ENCODE measurements around the gene TSPAN32.

The TSPAN32 gene, protein sequence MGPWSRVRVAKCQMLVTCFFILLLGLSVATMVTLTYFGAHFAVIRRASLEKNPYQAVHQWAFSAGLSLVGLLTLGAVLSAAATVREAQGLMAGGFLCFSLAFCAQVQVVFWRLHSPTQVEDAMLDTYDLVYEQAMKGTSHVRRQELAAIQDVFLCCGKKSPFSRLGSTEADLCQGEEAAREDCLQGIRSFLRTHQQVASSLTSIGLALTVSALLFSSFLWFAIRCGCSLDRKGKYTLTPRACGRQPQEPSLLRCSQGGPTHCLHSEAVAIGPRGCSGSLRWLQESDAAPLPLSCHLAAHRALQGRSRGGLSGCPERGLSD

DNA sequence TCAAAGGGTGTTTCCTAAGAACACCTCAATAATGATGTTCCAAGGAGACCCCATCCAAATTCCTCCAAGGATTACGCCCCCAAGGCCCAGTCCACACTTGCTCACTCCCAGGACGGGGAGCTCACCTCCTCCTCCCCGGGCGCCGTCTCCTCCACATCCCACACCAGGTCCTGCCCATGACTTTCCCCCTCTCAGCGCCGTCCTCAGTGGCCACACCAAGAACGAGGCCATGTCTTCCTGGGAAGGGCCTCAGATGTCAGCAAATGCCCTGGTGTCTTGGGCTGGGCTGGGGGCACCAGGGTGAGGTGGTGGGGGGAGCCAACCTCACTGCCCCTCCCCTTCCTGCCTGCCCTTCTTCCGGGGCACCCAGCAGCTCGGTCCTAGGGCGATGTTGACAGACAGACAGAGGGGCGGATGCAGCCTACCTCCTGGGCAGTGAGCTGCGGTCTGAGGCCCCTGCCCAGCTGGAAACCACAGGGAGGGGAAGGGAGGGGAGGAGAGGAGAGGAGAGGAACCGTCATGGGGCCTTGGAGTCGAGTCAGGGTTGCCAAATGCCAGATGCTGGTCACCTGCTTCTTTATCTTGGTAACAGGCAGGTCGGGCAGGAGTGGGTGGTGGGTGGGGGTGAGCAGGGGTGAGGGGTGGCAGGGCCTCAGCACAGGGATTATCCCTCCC, at the start of gene TSPAN32, which contains the start of gene C11orf21:
TSS of gene TSPAN32 (plus strand) at position 383 of the 675 bp plus-strand sequence. CDS start at position 520, 137 bp downstream.
TSS of gene C11orf21 (minus strand) at position 288 of the 675 bp plus-strand sequence. CDS start at position 178, 110 bp downstream.
- peak; percentile 10 for DNase-seq (ENCODE audit: low read depth)
- no peak within 1 kb of the TSS for H3K4me3 ChIP-seq (ENCODE audit: low read depth, low read length)
- TF ChIP-seq, protein P1, sequence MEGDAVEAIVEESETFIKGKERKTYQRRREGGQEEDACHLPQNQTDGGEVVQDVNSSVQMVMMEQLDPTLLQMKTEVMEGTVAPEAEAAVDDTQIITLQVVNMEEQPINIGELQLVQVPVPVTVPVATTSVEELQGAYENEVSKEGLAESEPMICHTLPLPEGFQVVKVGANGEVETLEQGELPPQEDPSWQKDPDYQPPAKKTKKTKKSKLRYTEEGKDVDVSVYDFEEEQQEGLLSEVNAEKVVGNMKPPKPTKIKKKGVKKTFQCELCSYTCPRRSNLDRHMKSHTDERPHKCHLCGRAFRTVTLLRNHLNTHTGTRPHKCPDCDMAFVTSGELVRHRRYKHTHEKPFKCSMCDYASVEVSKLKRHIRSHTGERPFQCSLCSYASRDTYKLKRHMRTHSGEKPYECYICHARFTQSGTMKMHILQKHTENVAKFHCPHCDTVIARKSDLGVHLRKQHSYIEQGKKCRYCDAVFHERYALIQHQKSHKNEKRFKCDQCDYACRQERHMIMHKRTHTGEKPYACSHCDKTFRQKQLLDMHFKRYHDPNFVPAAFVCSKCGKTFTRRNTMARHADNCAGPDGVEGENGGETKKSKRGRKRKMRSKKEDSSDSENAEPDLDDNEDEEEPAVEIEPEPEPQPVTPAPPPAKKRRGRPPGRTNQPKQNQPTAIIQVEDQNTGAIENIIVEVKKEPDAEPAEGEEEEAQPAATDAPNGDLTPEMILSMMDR (IDR thresholded peaks at IDR 0.05; ENCODE audit: insufficient read depth, low read depth, low read length, missing control alignments): no peak

DNA sequence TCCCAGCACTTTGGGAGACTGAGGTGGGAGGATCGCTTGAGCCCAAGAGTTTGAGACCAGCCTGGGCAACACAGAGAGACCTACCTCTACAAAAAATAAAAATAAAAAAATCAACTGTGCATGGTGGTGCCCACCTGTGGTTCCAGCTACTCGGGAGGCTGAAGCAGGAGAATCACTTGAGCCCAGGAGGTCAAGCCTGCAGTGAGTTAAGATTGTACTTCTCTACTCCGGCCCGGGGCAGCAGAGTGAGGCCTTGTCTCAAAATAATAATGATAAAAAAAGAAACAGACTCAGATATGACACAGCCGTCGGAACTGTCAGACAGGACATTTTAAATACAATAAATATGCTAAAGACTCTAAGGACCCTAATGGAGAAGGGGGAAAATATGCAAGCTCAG, 49.8 kb upstream of the TSPAN32 start:
- TF ChIP-seq, protein P1 (IDR thresholded peaks at IDR 0.05; ENCODE audit: insufficient read depth, low read depth, low read length, missing control alignments): no peak
- no peak overlapping the region for H3K4me3 ChIP-seq (ENCODE audit: low read depth, low read length)
- no peak for DNase-seq (ENCODE audit: low read depth)

DNA sequence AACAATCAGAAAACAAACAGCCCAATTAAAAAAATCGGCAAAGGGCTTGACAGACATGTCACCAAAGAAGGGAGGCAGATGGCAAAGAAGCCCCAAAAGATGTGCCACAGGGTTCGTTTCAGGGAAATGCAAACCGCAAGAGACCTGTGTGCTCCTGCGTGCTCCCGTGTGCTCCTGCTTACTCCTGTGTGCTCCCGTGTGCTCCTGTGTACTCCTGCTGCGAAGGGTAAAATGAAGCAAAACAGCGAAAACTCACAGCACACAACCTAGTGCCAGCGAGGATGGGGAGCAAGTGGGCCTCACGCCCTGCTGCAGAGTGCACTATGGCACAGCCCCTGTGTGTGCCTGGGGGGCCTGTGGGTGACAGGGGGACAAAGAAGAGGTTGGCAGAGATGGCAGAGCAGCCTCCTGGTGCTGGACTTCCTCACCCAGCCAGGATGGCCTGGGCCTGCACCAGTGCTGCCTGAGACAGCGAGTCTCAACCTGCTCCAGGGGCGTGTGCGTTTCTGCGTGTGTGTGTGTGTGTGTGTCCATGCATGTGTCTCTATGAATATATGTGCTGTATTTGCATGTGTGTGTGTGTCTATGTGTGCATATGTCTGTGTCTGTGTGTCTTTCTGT, 45.4 kb upstream of the TSPAN32 start:
- H3K4me3 ChIP-seq (ENCODE audit: low read depth, low read length): no peak overlapping the region
- TF ChIP-seq, protein P1 (IDR thresholded peaks at IDR 0.05; ENCODE audit: insufficient read depth, low read depth, low read length, missing control alignments): no peak
- DNase-seq (ENCODE audit: low read depth): no peak

DNA sequence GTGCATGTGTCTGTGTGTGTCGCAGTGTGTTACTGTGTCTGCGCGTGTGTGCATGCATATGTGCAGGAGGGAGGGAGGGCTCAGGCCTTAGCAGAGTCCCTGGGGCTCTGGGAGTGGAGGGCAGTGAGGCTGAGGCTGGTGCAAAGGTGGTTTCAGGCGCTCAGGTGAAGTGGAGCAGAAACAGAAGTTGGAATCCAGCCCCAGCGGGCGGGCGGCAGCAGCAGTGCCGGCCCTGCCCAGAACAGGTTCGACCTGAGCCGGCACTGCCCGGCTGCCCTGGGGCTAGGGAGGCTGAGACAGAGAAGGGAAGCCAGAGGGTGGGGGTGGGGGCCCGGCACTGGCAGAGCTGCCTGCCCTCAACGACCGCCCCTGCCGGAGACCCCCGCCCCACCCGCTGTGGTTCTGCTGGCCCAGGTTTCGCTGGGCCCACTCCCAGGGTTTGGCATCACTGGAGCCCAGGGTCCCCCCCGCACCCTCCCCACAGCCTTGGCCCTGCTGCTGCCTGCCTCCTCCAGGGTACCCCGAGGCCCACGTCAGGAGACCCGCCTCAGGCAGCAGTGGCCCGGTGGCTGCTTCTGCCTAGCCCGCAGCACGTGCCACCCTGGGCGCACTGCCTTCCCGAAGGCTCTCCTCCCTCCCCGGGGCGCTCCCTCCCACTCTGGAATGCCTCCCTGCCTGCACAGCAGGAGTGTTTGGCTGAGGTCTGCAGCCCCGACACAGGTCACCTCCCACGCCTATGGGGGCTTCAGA, 44.7 kb upstream of the TSPAN32 start:
- H3K4me3 ChIP-seq (ENCODE audit: low read depth, low read length): no peak overlapping the region
- DNase-seq (ENCODE audit: low read depth): no peak
- TF ChIP-seq, protein P1 (IDR thresholded peaks at IDR 0.05; ENCODE audit: insufficient read depth, low read depth, low read length, missing control alignments): no peak

DNA sequence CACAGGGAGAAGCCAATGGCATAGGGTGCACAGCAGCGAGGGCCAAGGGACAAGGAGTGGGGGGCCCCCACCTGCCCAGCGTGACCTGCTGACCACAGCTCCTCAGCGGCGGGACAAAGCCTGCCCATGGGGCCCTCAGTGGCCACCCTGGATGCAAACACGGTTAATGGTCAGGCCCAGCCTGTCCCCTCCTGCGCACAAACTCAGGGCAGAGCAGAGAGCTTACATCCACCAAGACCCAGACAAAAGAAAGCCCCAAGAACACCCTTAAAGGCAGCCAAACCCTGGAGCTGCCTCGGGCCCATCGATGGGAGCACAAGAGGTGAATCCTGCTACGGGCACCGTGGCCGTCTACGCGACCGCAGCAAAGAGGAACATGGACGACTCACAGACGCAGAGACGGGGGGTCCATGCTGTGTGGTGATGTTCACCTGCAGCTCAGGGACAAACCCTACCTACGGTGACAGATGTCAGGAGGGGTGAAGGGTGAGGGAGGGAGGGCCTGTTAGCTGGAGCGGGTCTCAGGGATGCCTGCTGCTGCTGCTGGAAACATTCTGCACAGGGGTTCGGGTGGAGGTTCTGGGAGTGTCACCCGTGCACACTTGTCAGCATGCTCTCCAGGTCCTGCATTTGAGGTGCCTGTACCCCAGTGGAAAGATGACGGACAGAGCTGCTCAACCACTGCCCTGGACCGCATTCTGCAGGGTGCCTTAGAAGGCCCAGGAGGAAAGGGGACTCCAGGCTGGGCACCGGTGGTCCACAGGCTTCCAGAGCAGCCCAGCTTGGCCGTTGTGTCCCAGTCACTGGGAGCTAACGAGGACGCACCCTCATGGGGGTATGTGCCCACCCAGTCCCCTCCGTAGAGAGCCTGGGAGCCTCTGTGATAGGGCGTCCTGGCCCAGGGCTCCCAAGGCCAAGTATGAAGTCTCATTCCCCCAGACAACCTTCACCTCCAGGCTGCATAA, 43.0 kb upstream of the TSPAN32 start:
- DNase-seq (ENCODE audit: low read depth): no peak
- H3K4me3 ChIP-seq (ENCODE audit: low read depth, low read length): no peak overlapping the region
- TF ChIP-seq, protein P1 (IDR thresholded peaks at IDR 0.05; ENCODE audit: insufficient read depth, low read depth, low read length, missing control alignments): no peak

Data from GM12865 (cell line).